ENCODE data around the gene ZDHHC3.

DNA sequence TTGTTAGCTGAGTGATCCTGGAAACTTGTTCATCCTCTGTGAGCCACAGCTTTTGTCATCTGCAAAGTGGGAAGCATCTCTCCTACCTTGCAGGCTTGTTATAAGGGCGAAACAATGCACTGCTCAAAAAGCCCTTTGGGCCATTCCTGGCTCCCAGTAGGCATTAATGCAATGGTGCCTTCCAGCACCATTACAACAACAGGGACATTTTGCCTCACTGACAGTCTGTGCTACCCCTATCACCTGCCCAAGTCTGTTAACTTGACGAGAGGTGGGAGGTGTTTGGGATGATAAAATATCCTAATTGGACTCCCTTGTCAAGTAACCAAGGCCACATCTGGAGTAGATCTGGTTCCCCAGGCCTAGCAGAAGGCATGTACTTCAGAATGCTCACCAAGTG, 44.2 kb downstream of the ZDHHC3 start:
- no peak for TF ChIP-seq POLR2A (IDR thresholded peaks at IDR 0.05; ENCODE audit: low read length)
- TF ChIP-seq GATA1 (IDR thresholded peaks at IDR 0.05; ENCODE audit: low read depth, low read length): no peak
